Transverse colon (tissue), 4 donors: ENCODE results near the gene GNAS. TPM values are rescaled to one million over a fixed set of nuclear protein-coding genes. Genes with fewer than 3 reads are reported as not detected.

Experiments
- DNase-seq: peaks from one replicate; pipeline ENCODE4 v3.0.0-alpha.2; 2019
- H3K27ac ChIP-seq, 4 donors: fragments of 200-600 bp; sonication (generic); 2 replicates each; pipeline ENCODE4 v1.5.1; 2016 to 2018; ENCODE audit warnings: inconsistent platforms in 4 of 4
- H3K27me3 ChIP-seq: fragments of 200-600 bp; sonication (generic); 2 replicates; pipeline ENCODE4 v1.5.1; 2017; ENCODE audit warnings: inconsistent platforms
- H3K36me3 ChIP-seq, 4 donors: fragments of 200-600 bp; sonication (generic); 2 replicates each; pipeline ENCODE4 v1.5.1; 2017 to 2019; ENCODE audit warnings: inconsistent platforms in 4 of 4
- H3K4me1 ChIP-seq, 4 donors: fragments of 200-600 bp; sonication (generic); 2 replicates each; pipeline ENCODE4 v1.5.1; 2017 to 2020; ENCODE audit warnings: inconsistent platforms in 4 of 4
- H3K4me3 ChIP-seq, 4 donors: fragments of 200-600 bp; sonication (generic); 1 replicate in 1 of 4; 2 replicates in 3 of 4; pipeline versions ENCODE4 v1.5.1 to v1.6.1; 2017 to 2019; ENCODE audit warnings: inconsistent platforms in 4 of 4
- H3K9me3 ChIP-seq, 2 donors: fragments of 200-600 bp; sonication (generic); 2 replicates each; pipeline ENCODE4 v1.5.1; 2017 to 2019; ENCODE audit warnings: inconsistent platforms in 2 of 2
- EP300 ChIP-seq: sonication (generic); formaldehyde crosslinking; IDR thresholded peaks from one replicate; pipeline ENCODE4 v1.6.1; 2017; ENCODE audit warnings: antibody characterized with exemption, low read depth
- POLR2A ChIP-seq: fragments of 450-650 bp; IDR thresholded peaks from one replicate; pipeline ENCODE4 v1.6.1; 2016; ENCODE audit warnings: antibody characterized with exemption, mild to moderate bottlenecking, moderate library complexity
- POLR2AphosphoS5 ChIP-seq, 3 donors: sonication (generic); formaldehyde crosslinking; IDR thresholded peaks; one replicate each; pipeline ENCODE4 v1.6.1; 2016; ENCODE audit warnings: antibody characterized with exemption in 3 of 3
- WGBS, 2 donors: methylation state at CpG; one replicate each; pipeline ENCODE4 v1.1.5; 2018; ENCODE audit warnings: low coverage in 1 of 2; 5-methylcytosine and 5-hydroxymethylcytosine counted together
- in situ Hi-C, 4 donors: fragments of 200-750 bp; cut with MboI; loops; one replicate each; pipeline versions ENCODE4 v1.15.0 to v1.15.1; 2017; ENCODE audit warnings: low sequenced_read_pairs in 3 of 4, low pct_ligation_motif_present in 1 of 4, low pct_unique_long_range_greater_than_20kb in 1 of 4
- intact Hi-C: fragments of 100-400 bp; cut with DNase I; formaldehyde crosslinking; loops from one replicate; pipeline ENCODE4 v1.15.1; 2023; ENCODE audit warnings: low total_unique reads
- total RNA-seq, 4 donors: library from RNA; depleted of rRNA; stranded (reverse); fragments of >200 nt; gene quantifications; one replicate each; pipeline ENCODE4 v1.1.0, GENCODE V29; 2016
- TF ChIP-seq, protein P1 (sequence below), 5 experiments: fragments of 200-600 bp in 3 of 5; fragments of 450-650 bp in 2 of 5; sonication (generic) in 3 of 5; IDR thresholded peaks; 1 replicate in 2 of 5; 2 replicates in 3 of 5; pipeline ENCODE4 v1.5.1; 2016 to 2017; ENCODE audit warnings: antibody characterized with exemption in 5 of 5, inconsistent platforms in 3 of 5, mild to moderate bottlenecking in 2 of 5, moderate library complexity in 1 of 5

Gene GNAS
- total RNA-seq = 100 to 1,000 TPM; 501 to 716 (median 535) TPM

GRCh38 chr20:58852543-58853271 lies at the start of gene GNAS:
Gene GNAS, plus strand, starts transcription at chr20:58852716.
- Histone ChIP-seq H3K4me3 (peak within 1 kb of the TSS in 3 of 4 donors; percentile 22 to 41 (median 38)), H3K9me3 (no peaks in the 10 kb centered on the region), H3K27ac (no peak within 1 kb of the TSS), H3K4me1 (peaks cover 0 to 30% (median 9%) of the 10 kb centered on the region in 4 donors), H3K36me3 (no peaks in the 10 kb centered on the region), H3K27me3 (peaks cover 84% of the 10 kb centered on the region)
- in situ Hi-C loops = loop anchor here (25.0 kb wide), 6 partner anchors 90 to 615 kb away; partner anchors contain the start of genes ANKRD60 (in 1 of the 4) and STX16 (in 1 of the 4)
- 49% methylated on average over 35 of the region's 35 CpGs; no CpG with 5 or more reads in 1 of the 2 donors for WGBS, 2 donors
- DNase-seq = peak; percentile 62
- no peak for TF ChIP-seq POLR2AphosphoS5 (IDR thresholded peaks at IDR 0.05)
- TF ChIP-seq, protein P1, sequence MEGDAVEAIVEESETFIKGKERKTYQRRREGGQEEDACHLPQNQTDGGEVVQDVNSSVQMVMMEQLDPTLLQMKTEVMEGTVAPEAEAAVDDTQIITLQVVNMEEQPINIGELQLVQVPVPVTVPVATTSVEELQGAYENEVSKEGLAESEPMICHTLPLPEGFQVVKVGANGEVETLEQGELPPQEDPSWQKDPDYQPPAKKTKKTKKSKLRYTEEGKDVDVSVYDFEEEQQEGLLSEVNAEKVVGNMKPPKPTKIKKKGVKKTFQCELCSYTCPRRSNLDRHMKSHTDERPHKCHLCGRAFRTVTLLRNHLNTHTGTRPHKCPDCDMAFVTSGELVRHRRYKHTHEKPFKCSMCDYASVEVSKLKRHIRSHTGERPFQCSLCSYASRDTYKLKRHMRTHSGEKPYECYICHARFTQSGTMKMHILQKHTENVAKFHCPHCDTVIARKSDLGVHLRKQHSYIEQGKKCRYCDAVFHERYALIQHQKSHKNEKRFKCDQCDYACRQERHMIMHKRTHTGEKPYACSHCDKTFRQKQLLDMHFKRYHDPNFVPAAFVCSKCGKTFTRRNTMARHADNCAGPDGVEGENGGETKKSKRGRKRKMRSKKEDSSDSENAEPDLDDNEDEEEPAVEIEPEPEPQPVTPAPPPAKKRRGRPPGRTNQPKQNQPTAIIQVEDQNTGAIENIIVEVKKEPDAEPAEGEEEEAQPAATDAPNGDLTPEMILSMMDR (IDR thresholded peaks at IDR 0.05) = peak; percentile 49 to 64 (median 59)
- intact Hi-C loops = no loop called here

- WGBS, 2 donors = 60 to 91% methylated on average over 2 to 18 of the region's 18 CpGs
- intact Hi-C loops (no loop called here), in situ Hi-C loops (no loop called here)
- no peak for DNase-seq
- Histone ChIP-seq H3K9me3 (no peaks in the 10 kb centered on the region), H3K36me3 (no peaks in the 10 kb centered on the region), H3K4me3 (no peak overlapping the region), H3K27ac (no peak overlapping the region), H3K27me3 (no peaks in the 10 kb centered on the region), H3K4me1 (no peaks in the 10 kb centered on the region)
- TF ChIP-seq POLR2A (no peak), POLR2AphosphoS5 (IDR thresholded peaks at IDR 0.05) (no peak), EP300 (no peak)
- TF ChIP-seq, protein P1 (IDR thresholded peaks at IDR 0.05) = no peak
These were observed 49.0 kb upstream of the GNAS start for GRCh38 chr20:58803533-58803932.

DNA sequence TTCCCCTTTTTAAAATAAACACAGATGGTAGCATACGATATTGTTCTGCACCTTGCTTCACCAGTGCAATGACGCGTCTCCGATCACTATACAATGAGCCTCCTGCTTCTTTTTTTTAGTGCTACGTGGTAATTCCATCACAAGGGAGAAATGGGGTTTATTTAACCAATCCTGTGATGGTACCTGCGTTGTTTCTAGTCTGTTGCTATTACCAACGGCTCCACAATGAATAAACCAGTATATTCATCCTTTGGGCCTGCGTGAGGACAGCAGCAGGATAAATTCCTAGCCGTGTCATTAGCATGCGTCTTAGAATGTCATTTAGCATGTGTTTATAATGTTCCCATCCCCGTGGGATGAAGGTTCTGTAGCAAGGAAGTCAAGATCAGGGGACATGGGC lies 44.7 kb upstream of the GNAS start:
- no peaks in the 10 kb centered on the region for H3K9me3 ChIP-seq
- H3K27me3 ChIP-seq = peaks cover 6% of the 10 kb centered on the region
- H3K27ac ChIP-seq = no peak overlapping the region
- TF ChIP-seq POLR2AphosphoS5 (IDR thresholded peaks at IDR 0.05) = no peak
- no peak for TF ChIP-seq POLR2A
- TF ChIP-seq, protein P1 (IDR thresholded peaks at IDR 0.05) = no peak
- TF ChIP-seq EP300 = no peak
- H3K36me3 ChIP-seq = no peaks in the 10 kb centered on the region
- 73 to 77% methylated on average over 8 to 11 of the region's 11 CpGs for WGBS, 2 donors
- no peaks in the 10 kb centered on the region for H3K4me1 ChIP-seq
- no peak for DNase-seq
- H3K4me3 ChIP-seq = no peak overlapping the region
- in situ Hi-C loops (no loop called here), intact Hi-C loops (no loop called here)

DNA sequence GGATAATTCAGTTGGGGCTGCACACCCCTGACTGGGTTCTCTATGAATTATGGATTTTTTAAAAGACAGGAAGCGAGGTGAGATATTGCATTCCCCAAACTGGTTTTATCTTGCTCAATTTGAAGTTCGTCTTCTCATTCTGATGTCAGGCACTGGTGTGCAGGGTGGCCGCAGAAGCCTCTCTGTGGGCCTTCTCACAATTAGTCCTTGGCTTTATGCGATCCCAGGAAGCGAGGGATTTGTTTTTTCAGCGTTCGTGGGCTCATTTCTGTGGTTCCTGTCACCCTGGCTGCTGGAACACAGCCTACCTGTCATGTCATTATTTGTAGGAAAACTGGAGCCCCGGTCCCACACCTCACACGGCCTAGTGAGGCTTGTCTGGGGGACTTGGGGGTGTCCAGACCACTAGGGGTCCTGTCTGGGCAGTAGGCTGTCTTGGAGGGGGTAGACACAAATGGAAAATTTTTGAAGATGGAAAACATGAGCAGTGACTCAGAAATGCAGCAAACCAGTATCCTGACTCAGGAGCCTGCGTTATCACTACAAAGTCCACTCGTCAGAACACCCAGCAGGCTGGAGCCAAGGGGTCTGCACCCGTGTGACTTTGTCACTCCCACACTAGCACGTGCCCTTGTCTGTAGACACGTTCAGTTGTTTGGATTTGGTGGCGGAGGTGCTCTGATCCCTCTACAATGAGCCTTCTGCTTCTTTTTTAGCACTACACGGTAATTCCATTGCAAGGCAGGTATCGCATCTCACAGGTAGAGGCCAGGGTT lies 44.1 kb upstream of the GNAS start:
- intact Hi-C loops (no loop called here), in situ Hi-C loops (no loop called here)
- no peak overlapping the region for H3K4me3 ChIP-seq
- peaks cover 6% of the 10 kb centered on the region for H3K27me3 ChIP-seq
- H3K4me1 ChIP-seq = no peaks in the 10 kb centered on the region
- TF ChIP-seq POLR2A = no peak
- TF ChIP-seq EP300 = no peak
- TF ChIP-seq, protein P1 (IDR thresholded peaks at IDR 0.05) = no peak
- no peak for TF ChIP-seq POLR2AphosphoS5 (IDR thresholded peaks at IDR 0.05)
- no peaks in the 10 kb centered on the region for H3K36me3 ChIP-seq
- no peaks in the 10 kb centered on the region for H3K9me3 ChIP-seq
- 76 to 78% methylated on average over 6 to 17 of the region's 17 CpGs for WGBS, 2 donors
- H3K27ac ChIP-seq = no peak overlapping the region
- DNase-seq = no peak
